ENCODE results near the gene SLC16A3.

The SLC16A3 gene

DNA sequence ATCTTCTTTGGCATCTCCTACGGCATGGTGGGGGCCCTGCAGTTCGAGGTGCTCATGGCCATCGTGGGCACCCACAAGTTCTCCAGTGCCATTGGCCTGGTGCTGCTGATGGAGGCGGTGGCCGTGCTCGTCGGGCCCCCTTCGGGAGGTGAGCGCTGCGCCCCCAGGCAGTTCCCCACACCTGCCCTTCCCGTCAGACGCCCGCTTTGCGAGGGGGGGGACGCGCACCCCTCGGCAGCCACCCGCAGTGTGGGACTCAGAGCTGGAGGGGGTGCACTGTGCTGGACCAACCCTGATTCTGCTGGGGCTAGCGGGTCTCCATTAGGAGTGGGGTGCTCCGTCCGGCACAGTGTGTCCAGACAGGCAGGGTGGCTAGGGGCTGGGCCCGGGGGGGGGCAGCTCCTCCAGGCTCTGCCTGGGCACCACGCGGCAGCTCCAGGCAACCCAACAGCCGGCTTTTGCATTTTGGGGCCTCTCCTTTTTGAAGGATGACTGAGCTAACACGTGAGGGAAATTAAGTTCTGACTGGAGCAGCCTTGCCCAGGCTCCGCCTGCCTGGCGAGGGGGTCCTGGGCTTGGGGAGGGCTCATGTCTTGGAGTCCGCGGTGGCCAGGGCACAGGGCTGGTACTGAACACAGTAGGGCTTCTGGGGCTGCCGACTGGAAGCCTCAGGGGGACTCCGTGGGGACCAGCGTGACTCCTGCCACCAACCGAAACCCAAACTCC, 9.1 kb downstream of the SLC16A3 start:
- peak; percentile 59 for DNase-seq

DNA sequence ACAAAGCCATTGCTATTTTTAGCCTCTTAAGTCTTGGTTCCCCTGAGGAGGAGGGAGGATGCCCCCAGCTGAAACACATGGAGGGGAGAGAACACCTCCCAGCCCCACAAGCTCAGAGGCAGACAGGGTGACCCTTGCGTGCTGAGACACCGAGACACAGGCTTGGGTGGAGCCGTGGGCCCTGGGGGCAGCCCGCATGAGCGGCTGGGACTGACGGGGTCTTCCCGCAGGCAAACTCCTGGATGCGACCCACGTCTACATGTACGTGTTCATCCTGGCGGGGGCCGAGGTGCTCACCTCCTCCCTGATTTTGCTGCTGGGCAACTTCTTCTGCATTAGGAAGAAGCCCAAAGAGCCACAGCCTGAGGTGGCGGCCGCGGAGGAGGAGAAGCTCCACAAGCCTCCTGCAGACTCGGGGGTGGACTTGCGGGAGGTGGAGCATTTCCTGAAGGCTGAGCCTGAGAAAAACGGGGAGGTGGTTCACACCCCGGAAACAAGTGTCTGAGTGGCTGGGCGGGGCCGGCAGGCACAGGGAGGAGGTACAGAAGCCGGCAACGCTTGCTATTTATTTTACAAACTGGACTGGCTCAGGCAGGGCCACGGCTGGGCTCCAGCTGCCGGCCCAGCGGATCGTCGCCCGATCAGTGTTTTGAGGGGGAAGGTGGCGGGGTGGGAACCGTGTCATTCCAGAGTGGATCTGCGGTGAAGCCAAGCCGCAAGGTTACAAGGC, 9.8 kb downstream of the SLC16A3 start:
- DNase-seq: peak; percentile 79

DNA sequence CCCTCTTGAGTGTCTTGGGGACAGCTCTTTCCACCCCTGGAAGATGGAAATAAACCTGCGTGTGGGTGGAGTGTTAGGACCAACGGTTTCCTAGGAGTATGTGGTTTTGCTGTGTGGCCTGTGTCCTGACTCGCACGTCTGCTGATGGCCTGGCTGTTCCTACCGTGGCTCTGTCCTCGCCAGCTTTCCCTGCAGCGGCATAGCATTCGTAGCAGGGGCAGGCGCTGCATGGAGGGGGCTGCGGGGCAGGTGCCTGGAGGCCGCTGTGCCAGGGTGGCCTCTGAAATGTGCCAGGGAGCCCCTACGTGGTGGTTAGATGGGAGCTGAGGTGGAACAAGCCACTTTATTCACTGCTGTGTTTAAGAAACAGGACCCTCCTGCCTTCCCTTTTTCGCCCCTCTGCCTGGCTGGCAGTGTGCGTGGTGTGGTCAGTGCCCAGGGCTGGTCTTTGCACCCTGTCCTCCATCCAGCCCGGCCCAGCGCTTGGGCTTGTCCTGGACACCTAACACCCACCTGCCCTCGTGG, 10.6 kb downstream of the SLC16A3 start:
- no peak for DNase-seq

DNA sequence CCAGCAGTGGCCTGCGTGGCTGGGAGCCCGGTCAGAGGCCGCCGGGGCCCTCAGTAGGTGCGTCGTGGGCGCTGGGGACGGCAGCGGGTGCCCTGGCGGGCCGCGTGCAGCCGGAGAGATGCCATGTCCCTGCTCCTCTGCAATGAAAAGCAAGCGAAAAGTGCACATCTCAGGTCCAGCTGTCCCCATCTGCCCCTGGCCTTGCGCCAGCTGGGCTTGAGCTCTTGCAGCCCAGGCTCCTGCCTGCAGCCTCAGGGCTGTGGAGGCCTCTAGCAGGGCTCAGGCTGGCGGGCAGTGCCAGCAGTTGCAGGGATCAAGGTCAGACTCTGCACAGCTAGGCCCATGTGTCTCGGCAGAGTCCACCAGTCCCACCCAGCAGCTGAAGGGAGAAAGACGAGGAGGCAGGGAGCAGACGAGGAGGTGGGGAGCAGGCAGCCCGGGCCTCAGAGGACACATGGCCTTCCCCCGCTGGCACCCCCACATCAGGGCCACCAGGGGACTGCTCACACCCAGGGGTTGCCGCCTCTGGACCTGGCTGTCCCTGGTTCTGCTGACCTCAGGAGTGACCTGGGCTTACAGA, 11.2 kb downstream of the SLC16A3 start:
- no peak for DNase-seq

GRCh38 chr17:82240506-82241182, 11.8 kb downstream of the SLC16A3 start:
- no peak for DNase-seq

- DNase-seq: peak; percentile 78
Measured at GRCh38 chr17:82241183-82241925, 12.5 kb downstream of the SLC16A3 start.

GRCh38 chr17:82241926-82242697, 13.3 kb downstream of the SLC16A3 start:
- DNase-seq: no peak

- DNase-seq: no peak
Measured at GRCh38 chr17:82242698-82242976, 13.8 kb downstream of the SLC16A3 start.

DNA sequence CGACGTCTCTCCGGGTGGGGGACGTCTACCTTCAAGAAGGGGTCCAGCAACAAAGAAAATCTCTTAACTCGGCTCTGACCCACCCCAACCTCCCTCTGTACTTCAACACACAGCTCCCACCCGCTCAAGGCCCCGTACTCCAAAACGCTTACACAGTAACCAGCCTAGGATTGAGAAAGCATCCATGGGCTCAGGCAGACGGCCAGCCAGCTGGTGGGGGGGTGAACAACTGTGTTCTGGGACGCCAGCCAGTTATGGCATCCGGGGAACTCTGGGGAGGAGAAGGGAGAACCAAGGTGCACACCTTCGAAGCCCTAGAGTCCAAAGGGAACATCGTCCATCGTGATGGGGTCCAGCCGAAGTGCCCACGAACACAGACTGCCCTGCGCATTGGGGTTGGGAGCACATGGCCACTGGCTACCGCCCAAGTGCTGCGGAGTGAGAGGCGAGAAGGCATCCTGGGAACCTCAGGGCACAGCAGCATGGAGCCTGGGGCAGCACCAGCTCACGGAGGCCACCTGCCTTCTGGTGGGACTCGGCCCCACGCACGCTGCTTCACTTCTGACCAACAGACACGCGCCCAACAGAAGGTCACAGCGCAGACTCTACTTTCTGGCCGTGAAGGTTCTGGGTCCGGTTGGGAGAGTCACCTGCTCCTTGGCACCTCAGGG, 14.3 kb downstream of the SLC16A3 start:
- DNase-seq: no peak

GRCh38 chr17:82243648-82244412, 15.0 kb downstream of the SLC16A3 start:
- DNase-seq: no peak

DNA sequence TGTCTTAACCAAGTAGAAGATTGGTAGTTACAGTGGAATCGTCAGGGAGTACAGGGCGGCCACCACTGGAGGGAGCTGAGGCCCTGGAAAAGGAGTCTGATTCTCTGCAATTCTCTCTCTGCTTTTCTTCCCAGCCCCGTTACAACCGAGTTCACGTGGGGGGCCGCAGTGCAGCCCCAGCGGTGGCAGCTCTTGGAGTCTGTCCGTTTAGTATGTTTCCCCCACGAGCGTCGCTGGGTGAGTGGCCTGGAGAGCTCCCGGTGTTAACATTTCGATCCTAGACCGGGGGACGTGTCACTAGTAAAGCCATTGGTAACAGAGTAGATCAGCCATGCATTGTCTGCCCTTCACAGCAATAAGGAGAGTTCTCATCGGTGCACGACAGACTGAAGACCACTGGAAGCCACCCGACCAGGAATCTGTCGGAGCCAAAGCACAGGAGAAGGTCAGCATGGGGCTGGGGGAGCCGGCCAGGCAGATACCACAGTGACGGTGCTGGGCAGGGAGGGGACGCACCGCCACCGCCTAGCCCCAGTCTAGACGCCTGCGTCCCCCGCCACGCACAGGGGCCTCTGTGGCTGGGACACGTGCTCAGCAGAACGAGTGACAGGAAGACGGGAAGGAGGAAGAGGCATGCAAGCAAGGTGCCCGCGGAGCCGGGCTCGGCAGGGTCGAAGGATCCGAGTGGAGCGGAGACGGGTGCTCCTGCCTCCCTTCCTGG, 15.7 kb downstream of the SLC16A3 start:
- DNase-seq: no peak

DNA sequence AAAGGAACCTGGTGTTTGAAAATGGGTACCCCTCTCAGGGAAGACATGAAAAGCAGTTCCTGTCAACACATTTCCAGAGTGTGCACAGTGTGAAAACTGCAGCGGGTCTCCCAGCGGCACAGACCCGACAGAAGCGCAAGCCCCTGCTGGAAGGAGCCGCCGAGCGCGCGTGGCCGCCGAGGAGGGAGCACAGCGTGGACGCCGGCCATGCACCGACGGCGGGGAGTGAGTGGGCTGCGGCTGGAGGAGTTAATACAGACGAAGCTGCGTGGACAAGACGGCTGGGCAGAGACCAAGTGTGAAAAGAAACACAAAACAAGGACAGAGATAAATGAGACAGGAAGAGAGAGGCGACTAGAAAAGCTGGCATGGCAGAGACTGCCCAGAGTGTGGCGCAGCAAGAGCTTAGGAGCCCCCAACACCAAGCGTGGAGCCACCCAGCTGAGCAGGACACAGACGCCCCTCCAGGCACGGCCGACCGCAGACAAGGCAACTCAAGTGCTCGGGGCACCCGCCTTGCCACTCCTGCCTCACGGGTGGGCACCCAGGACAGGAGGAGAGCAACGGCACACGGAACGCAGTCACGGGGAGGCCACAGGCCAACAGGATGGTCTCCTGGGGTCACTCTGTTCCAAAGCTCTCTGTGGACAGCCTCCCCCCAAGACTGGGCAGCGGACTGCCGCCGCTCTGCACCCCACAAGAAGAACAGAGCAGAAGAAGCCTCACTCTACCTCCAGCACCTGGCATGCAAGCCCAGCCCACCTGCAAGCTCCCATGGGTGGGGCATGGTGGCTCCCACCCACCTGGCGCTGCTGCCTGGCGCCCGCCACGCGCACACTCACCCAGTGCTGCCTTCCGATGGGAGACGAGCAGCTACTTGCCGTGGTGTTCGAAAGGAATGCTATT, 16.5 kb downstream of the SLC16A3 start:
- no peak for DNase-seq

DNA sequence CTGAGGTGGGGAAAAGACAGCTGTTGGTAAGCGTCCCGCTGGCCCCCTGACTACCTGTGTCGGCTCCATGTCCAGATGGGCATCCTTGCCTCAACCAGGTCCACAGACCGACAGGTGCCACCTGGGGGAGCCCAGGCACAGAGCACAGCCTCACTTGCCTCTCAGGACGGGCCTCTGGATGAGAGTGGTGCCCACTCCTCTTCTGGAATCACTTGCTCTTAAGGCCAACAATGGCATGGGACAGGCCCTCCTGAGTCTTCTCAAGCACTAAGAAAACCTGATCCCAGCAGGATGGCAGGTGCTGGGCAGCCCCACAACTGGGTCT, 17.2 kb downstream of the SLC16A3 start:
- DNase-seq: no peak

- DNase-seq: no peak
Measured at GRCh38 chr17:82246365-82247181, 17.7 kb downstream of the SLC16A3 start.

- DNase-seq: no peak
Measured at GRCh38 chr17:82247182-82247823, 18.5 kb downstream of the SLC16A3 start.

DNA sequence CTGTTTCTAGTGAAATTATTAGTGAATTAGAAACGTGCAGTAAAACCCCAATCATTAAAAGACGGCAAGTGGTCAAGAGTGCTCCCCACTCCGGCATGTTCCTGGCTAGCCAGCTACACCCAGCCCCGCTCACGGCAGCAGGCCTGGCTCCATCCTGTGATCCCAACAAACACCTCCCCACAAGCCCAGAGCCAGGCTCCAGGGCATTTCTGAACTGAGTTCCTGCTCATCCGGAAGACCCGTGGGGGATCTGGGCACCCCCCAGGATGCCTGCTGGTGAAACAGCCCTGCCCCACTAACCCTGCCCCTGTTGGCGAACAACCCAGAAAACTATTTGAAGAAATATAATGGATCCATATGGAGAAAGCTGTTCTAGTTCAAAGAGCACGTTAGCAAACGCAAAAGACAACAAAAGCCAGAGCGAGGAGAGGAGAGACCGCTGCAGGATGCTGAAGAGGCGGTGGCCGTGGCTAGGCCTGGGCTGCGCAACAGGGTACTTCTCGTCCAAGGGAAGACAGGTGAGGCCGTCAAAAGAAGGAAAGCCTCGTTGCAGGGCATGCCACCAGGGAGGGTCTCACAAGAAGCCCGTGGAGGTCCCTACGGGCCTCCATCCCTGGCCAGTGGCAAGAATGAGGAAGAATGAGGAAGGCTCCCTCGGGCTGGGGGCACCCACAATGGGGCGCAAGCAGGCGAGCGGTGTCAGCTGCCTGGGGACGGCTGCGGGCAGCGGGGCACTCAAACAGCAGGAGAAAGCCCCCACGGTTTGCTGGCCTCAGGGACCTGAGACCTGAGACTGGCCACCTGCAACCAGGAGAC, 19.2 kb downstream of the SLC16A3 start:
- no peak for DNase-seq
